ENCODE measurements around the gene HOXD3.

HOXD3 gene

GRCh38 chr2:176112375-176113302 lies 44.5 kb upstream of the HOXD3 start:
- Histone ChIP-seq H3K36me3 (ENCODE audit: insufficient read depth, low read length) (peaks cover 82% of the 10 kb centered on the region), H3K27ac (no peak overlapping the region)
- DNase-seq (ENCODE audit: low read depth, low spot score), result no peak

GRCh38 chr2:176114120-176114929 lies 42.8 kb upstream of the HOXD3 start:
- H3K9ac ChIP-seq (ENCODE audit: insufficient read length), result no peak overlapping the region
- H3K36me3 ChIP-seq (ENCODE audit: insufficient read depth, low read length), result peaks cover 91% of the 10 kb centered on the region

More at GRCh38 chr2:176112375-176113302, 44.5 kb upstream of the HOXD3 start:
- Histone ChIP-seq H3K9ac (ENCODE audit: insufficient read length) (no peak overlapping the region), H3K9me3 (ENCODE audit: low read depth, low read length) (no peaks in the 10 kb centered on the region), H3K4me3 (no peak overlapping the region)
- no peak for TF ChIP-seq EZH2 (IDR thresholded peaks at IDR 0.05)

GRCh38 chr2:176114930-176115625 lies 42.0 kb upstream of the HOXD3 start:
- DNase-seq (ENCODE audit: low read depth, low spot score), result no peak
- no peak overlapping the region for H3K4me3 ChIP-seq
- H3K9ac ChIP-seq (ENCODE audit: insufficient read length), result no peak overlapping the region
- H3K9me3 ChIP-seq (ENCODE audit: low read depth, low read length), result no peaks in the 10 kb centered on the region
- 0 out of 2 replicates have a peak overlapping the region, but pooled peaks have one; percentile 21 for H3K27ac ChIP-seq
- H3K36me3 ChIP-seq (ENCODE audit: insufficient read depth, low read length), result peaks cover 89% of the 10 kb centered on the region
- TF ChIP-seq POLR2AphosphoS5 (IDR thresholded peaks at IDR 0.05; ENCODE audit: borderline replicate concordance, low read depth, low read length), result no peak
- TF ChIP-seq EZH2 (IDR thresholded peaks at IDR 0.05), result no peak
- no peak for TF ChIP-seq FOXP2 (optimal IDR thresholded peaks at IDR 0.05; ENCODE audit: control extremely low read depth, extremely low read length, insufficient read depth)

More at GRCh38 chr2:176114120-176114929, 42.8 kb upstream of the HOXD3 start:
- DNase-seq (ENCODE audit: low read depth, low spot score), result no peak
- no peak overlapping the region for H3K4me3 ChIP-seq
- H3K27ac ChIP-seq, result no peak overlapping the region
- TF ChIP-seq POLR2AphosphoS5 (IDR thresholded peaks at IDR 0.05; ENCODE audit: borderline replicate concordance, low read depth, low read length) (no peak), EZH2 (IDR thresholded peaks at IDR 0.05) (no peak), FOXP2 (optimal IDR thresholded peaks at IDR 0.05; ENCODE audit: control extremely low read depth, extremely low read length, insufficient read depth) (no peak)
- no peaks in the 10 kb centered on the region for H3K9me3 ChIP-seq (ENCODE audit: low read depth, low read length)

GRCh38 chr2:176115883-176116813 lies 41.0 kb upstream of the HOXD3 start, which contains the start of gene HOXD10:
HOXD10 (plus strand) TSS chr2:176116778; CDS start chr2:176116834, 56 bp downstream.
- no peak for TF ChIP-seq POLR2AphosphoS5 (IDR thresholded peaks at IDR 0.05; ENCODE audit: borderline replicate concordance, low read depth, low read length)
- TF ChIP-seq EZH2 (IDR thresholded peaks at IDR 0.05), result no peak
- no peak for TF ChIP-seq FOXP2 (optimal IDR thresholded peaks at IDR 0.05; ENCODE audit: control extremely low read depth, extremely low read length, insufficient read depth)
- Histone ChIP-seq H3K4me3 (no peak within 1 kb of the TSS), H3K27ac (0 out of 2 replicates have a peak within 1 kb of the TSS, but pooled peaks have one; percentile 21), H3K9me3 (ENCODE audit: low read depth, low read length) (no peaks in the 10 kb centered on the region), H3K36me3 (ENCODE audit: insufficient read depth, low read length) (peaks cover 78% of the 10 kb centered on the region), H3K9ac (ENCODE audit: insufficient read length) (no peak within 1 kb of the TSS)
- no peak for DNase-seq (ENCODE audit: low read depth, low spot score)

- Histone ChIP-seq H3K36me3 (ENCODE audit: insufficient read depth, low read length) (peaks cover 67% of the 10 kb centered on the region), H3K9me3 (ENCODE audit: low read depth, low read length) (no peaks in the 10 kb centered on the region), H3K4me3 (no peak overlapping the region), H3K27ac (no peak overlapping the region), H3K9ac (ENCODE audit: insufficient read length) (no peak overlapping the region)
- no peak for TF ChIP-seq EZH2 (IDR thresholded peaks at IDR 0.05)
- TF ChIP-seq FOXP2 (optimal IDR thresholded peaks at IDR 0.05; ENCODE audit: control extremely low read depth, extremely low read length, insufficient read depth), result no peak
- TF ChIP-seq POLR2AphosphoS5 (IDR thresholded peaks at IDR 0.05; ENCODE audit: borderline replicate concordance, low read depth, low read length), result no peak
- no peak for DNase-seq (ENCODE audit: low read depth, low spot score)
Measured at GRCh38 chr2:176117162-176117822, 39.8 kb upstream of the HOXD3 start.

GRCh38 chr2:176117823-176118371 lies 39.2 kb upstream of the HOXD3 start:
- peak overlapping the region; percentile 10; the same call in 1 of the 2 replicates for H3K27ac ChIP-seq
- DNase-seq (ENCODE audit: low read depth, low spot score), result no peak
- H3K9me3 ChIP-seq (ENCODE audit: low read depth, low read length), result no peaks in the 10 kb centered on the region
- H3K4me3 ChIP-seq, result no peak overlapping the region
- H3K9ac ChIP-seq (ENCODE audit: insufficient read length), result no peak overlapping the region
- TF ChIP-seq EZH2 (IDR thresholded peaks at IDR 0.05) (no peak), POLR2AphosphoS5 (IDR thresholded peaks at IDR 0.05; ENCODE audit: borderline replicate concordance, low read depth, low read length) (no peak), FOXP2 (optimal IDR thresholded peaks at IDR 0.05; ENCODE audit: control extremely low read depth, extremely low read length, insufficient read depth) (no peak)
- peaks cover 61% of the 10 kb centered on the region for H3K36me3 ChIP-seq (ENCODE audit: insufficient read depth, low read length)
